Measurements from ENCODE around the gene IRF3. TPM values are rescaled to one million over a fixed set of nuclear protein-coding genes. Genes with fewer than 3 reads are reported as not detected.

IRF3 gene
- total and polyA plus RNA-seq, 2 of the 4 experiments (the other 2 are of a cell fraction) = 39.6 to 65.2 TPM

DNA sequence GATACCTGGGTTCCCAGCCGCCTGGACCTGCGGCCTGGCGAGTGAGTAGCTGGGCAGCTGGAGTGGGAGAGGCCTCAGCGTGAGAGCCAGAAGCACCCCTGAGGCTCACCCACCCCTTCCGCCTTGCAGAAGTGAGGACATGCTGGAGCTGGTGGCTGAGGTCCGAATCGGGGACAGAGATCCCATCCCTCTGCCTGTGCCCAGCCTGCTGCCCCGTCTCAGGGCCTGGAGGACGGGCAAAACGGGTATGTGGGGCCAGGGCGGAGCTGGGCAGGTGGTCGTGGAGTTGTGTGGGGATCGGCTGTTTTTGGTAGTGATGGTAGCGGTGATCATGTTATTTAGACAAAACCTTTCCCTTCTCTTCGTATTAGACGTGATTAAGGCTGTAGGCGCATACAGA is 19.1 kb downstream of the IRF3 start:
- Histone ChIP-seq H3K36me3 (ENCODE audit: control insufficient read depth, insufficient read depth, low read length) (peaks cover 42% of the 10 kb centered on the region), H2BK120ac (ENCODE audit: low read depth, low read length) (no peak overlapping the region), H3K18ac (ENCODE audit: low read depth, low read length) (no peak overlapping the region), H2AFZ (replicated peaks; ENCODE audit: low read length, poor library complexity) (no peak overlapping the region), H3K27me3 (ENCODE audit: control insufficient read depth, insufficient read depth, low read length) (no peaks in the 10 kb centered on the region), H3K9me3 (ENCODE audit: control insufficient read depth, insufficient read depth, low read length) (no peaks in the 10 kb centered on the region), H4K5ac (ENCODE audit: low read depth, low read length) (no peak overlapping the region), H3K4me3 (ENCODE audit: insufficient read depth, low read depth, low read length) (no peak overlapping the region), H3K9me1 (ENCODE audit: insufficient read depth, low read length) (0 out of 2 replicates have a peak, but pooled peaks cover 8% of the 10 kb centered on the region), H3K4me1 (ENCODE audit: control insufficient read depth, insufficient read depth, low read length) (0 out of 2 replicates have a peak, but pooled peaks cover 2% of the 10 kb centered on the region), H2BK5ac (ENCODE audit: low read depth, low read length, poor library complexity, severe bottlenecking) (no peak overlapping the region), H3K27ac (ENCODE audit: insufficient read depth, low read length) (no peak overlapping the region), H4K20me1 (ENCODE audit: insufficient read depth, low read length) (peaks cover 47% of the 10 kb centered on the region), H3K9ac (ENCODE audit: low read depth, low read length) (no peak overlapping the region), H2BK20ac (ENCODE audit: low read depth, low read length) (no peak overlapping the region), H2BK15ac (ENCODE audit: low read depth, low read length) (no peak overlapping the region), H4K8ac (ENCODE audit: low read depth in 2 of 2, low read length in 2 of 2) (no peak overlapping the region), H4K91ac (ENCODE audit: insufficient read depth, low read depth, low read length) (no peak overlapping the region), H3K56ac (ENCODE audit: extremely low read depth, insufficient read depth, low read length) (no peak overlapping the region), H3K79me1 (ENCODE audit: low read depth in 1 of 2, low read length in 2 of 2) (peaks cover 49 to 74% of the 10 kb centered on the region in 2 experiments), H3K14ac (replicated peaks; ENCODE audit: low read depth, low read length) (no peak overlapping the region), H3K4ac (ENCODE audit: low read depth, low read length) (no peak overlapping the region), H3K4me2 (ENCODE audit: low read depth, low read length) (no peak overlapping the region), H3K23ac (ENCODE audit: low read depth, low read length) (no peak overlapping the region), H2AK9ac (replicated peaks; ENCODE audit: low read depth, low read length, poor library complexity) (no peak overlapping the region), H2AK5ac (ENCODE audit: low read depth, low read length) (no peak overlapping the region)
- ATAC-seq (ENCODE audit: low read depth) (no peak), DNase-seq (no peak)
- WGBS, 2 experiments (ENCODE audit: extremely low coverage in 2 of 2, insufficient read length in 1 of 2) = no CpG with 5 or more reads among the region's 17 CpGs
- in situ Hi-C loops (cut with MboI; ENCODE audit: low sequenced_read_pairs) = no loop called here
- no TSS peak for BruUV-seq (replicated peaks)
- TF ChIP-seq, protein P1, sequence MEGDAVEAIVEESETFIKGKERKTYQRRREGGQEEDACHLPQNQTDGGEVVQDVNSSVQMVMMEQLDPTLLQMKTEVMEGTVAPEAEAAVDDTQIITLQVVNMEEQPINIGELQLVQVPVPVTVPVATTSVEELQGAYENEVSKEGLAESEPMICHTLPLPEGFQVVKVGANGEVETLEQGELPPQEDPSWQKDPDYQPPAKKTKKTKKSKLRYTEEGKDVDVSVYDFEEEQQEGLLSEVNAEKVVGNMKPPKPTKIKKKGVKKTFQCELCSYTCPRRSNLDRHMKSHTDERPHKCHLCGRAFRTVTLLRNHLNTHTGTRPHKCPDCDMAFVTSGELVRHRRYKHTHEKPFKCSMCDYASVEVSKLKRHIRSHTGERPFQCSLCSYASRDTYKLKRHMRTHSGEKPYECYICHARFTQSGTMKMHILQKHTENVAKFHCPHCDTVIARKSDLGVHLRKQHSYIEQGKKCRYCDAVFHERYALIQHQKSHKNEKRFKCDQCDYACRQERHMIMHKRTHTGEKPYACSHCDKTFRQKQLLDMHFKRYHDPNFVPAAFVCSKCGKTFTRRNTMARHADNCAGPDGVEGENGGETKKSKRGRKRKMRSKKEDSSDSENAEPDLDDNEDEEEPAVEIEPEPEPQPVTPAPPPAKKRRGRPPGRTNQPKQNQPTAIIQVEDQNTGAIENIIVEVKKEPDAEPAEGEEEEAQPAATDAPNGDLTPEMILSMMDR (conservative IDR thresholded peaks at IDR 0.05; ENCODE audit: low read depth, low read length) = no peak
- TF ChIP-seq FOS (IDR thresholded peaks at IDR 0.05; ENCODE audit: low read depth, low read length) (no peak), CHD1 (IDR thresholded peaks at IDR 0.05; ENCODE audit: low read depth, low read length) (no peak)
- POLR2A ChIA-PET (ENCODE audit: unreplicated experiment) = no interaction called here
- dilution Hi-C loops (cut with HindIII; ENCODE audit: low sequenced_read_pairs, unreplicated experiment) = no loop called here
- CTCF ChIA-PET = no interaction called here
- intact Hi-C loops (cut with micrococcal nuclease) = no loop called here

Data from IMR-90 (cell line).